Kidney (tissue), 14 donors: ENCODE results near the gene EPHA2. TPM values are rescaled to one million over a fixed set of nuclear protein-coding genes. Genes with fewer than 3 reads are reported as not detected.

Experiments used
- DNase-seq, 5 donors: peaks; one replicate each; pipeline ENCODE4 v3.0.0-alpha.2; 2013 to 2020
- FAIRE-seq: peaks from 2 replicates; lab custom pipeline; 2012; peaks lifted over from hg19 to GRCh38; lab: Jason Lieb, UNC
- H3K27ac ChIP-seq, 2 donors: one replicate each; pipeline ENCODE4 v1.7.0; 2013; ENCODE audit warnings: low read depth in 2 of 2, low read length in 2 of 2, inconsistent platforms in 1 of 2
- H3K27me3 ChIP-seq: one replicate; pipeline ENCODE4 v1.7.1; 2013; ENCODE audit warnings: low read length, inconsistent platforms; ENCODE audit not compliant: control insufficient read depth, insufficient read depth
- H3K36me3 ChIP-seq, 3 donors: one replicate each; pipeline versions ENCODE4 v1.7.0 to v1.7.1; 2013; ENCODE audit warnings: low read length in 3 of 3, control low read depth in 1 of 3, inconsistent platforms in 1 of 3; ENCODE audit not compliant: insufficient read depth in 3 of 3, control insufficient read depth in 2 of 3
- H3K4me1 ChIP-seq, 3 donors: one replicate each; pipeline versions ENCODE4 v1.7.0 to v1.7.1; 2013; ENCODE audit warnings: low read length in 3 of 3, inconsistent platforms in 1 of 3, low read depth in 1 of 3; ENCODE audit not compliant: control insufficient read depth in 2 of 3, insufficient read depth in 2 of 3
- H3K4me3 ChIP-seq, 3 donors: one replicate each; pipeline versions ENCODE4 v1.7.0 to v1.8.1; 2013; ENCODE audit warnings: low read length in 3 of 3, control low read depth in 1 of 3, inconsistent platforms in 1 of 3
- H3K9ac ChIP-seq, 3 donors: one replicate each; pipeline versions ENCODE4 v1.7.0 to v1.7.1; 2013; ENCODE audit warnings: low read length in 3 of 3, control low read depth in 1 of 3, inconsistent platforms in 1 of 3
- H3K9me3 ChIP-seq, 3 donors: one replicate each; pipeline versions ENCODE4 v1.7.0 to v1.7.1; 2013; ENCODE audit warnings: low read length in 3 of 3, control low read depth in 1 of 3, inconsistent platforms in 1 of 3; ENCODE audit not compliant: control insufficient read depth in 2 of 3, insufficient read depth in 1 of 3
- intact Hi-C: fragments of 100-400 bp; cut with DNase I; formaldehyde crosslinking; loops from one replicate; pipeline ENCODE4 v1.11.1; 2022
- polyA plus RNA-seq: library from polyadenylated mRNA; stranded (reverse); fragments of 350-450 nt; fragmentation: Illumina TruSeq; extraction: RNeasy Lipid Tissue Mini Kit (QIAGEN cat#74804); gene quantifications from one replicate; pipeline ENCODE4 v1.2.3, GENCODE V29; 2014; ENCODE audit warnings: low read depth, low replicate concordance; ENCODE audit not compliant: insufficient read depth
- total RNA-seq: library from RNA; stranded (reverse); fragmentation: NEBNext Ultra II Directional; extraction: Animal tissue kit (Norgen Biotek cat#: 25700); gene quantifications from one replicate; pipeline ENCODE4 v1.2.1, GENCODE V29; 2021
- TF ChIP-seq, protein P1 (sequence below): IDR thresholded peaks from 3 replicates; pipeline ENCODE4 v1.5.1; 2012; ENCODE audit warnings: mild to moderate bottlenecking, moderate library complexity, borderline replicate concordance; ENCODE audit not compliant: insufficient read depth; ENCODE audit errors: extremely low read depth
- donor health status: control.
- donor health status: control.
- donor health status: control.
- donor health status: control.
- donor health status: control.
- donor health status: DM: yes; HTN: yes; CAD: no.
- donor health status: Normal renal cell carcinoma (clear cell type).

The EPHA2 gene
- total and polyA plus RNA-seq, 2 donors from 2014 or later, result 5.5 to 34.2 TPM

DNA sequence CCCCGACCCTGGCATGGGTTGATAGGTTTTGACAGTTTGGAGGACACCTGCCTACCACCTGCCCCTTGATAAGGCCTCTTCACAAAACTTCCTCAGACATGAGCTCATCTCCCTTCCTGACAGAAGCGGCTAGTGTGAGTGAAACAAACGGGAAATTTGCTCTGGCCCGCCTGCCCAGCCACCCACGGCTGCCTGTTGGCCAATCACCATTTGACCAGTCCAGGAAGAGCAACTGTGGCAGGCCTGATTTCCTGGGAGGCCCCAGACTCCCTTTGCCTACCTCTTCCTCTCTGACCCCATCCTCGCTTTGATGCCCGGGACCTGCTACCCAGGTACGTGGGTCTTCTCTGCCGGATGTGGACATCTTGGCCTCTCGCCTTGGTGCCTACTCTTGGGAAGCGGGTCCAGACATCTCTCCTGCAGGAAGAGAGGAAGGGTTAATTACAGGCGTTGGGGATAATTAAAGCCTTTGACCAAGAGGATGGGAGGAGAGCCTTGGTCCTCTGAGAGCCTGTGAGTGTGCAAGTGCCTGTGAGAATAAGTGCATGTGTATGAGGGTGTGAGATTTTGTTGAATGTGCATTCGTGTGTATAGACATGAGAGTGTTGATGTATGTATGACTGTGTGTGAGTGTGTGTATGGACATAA, 1.1 kb upstream of the EPHA2 start:
- intact Hi-C loops, result no loop called here
- DNase-seq (no peak), FAIRE-seq (no peak)
- TF ChIP-seq, protein P1, sequence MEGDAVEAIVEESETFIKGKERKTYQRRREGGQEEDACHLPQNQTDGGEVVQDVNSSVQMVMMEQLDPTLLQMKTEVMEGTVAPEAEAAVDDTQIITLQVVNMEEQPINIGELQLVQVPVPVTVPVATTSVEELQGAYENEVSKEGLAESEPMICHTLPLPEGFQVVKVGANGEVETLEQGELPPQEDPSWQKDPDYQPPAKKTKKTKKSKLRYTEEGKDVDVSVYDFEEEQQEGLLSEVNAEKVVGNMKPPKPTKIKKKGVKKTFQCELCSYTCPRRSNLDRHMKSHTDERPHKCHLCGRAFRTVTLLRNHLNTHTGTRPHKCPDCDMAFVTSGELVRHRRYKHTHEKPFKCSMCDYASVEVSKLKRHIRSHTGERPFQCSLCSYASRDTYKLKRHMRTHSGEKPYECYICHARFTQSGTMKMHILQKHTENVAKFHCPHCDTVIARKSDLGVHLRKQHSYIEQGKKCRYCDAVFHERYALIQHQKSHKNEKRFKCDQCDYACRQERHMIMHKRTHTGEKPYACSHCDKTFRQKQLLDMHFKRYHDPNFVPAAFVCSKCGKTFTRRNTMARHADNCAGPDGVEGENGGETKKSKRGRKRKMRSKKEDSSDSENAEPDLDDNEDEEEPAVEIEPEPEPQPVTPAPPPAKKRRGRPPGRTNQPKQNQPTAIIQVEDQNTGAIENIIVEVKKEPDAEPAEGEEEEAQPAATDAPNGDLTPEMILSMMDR, result no peak
- Histone ChIP-seq H3K27me3 (no peaks in the 10 kb centered on the region), H3K9me3 (no peaks in the 10 kb centered on the region), H3K36me3 (no peaks in the 10 kb centered on the region), H3K4me3 (no peak overlapping the region), H3K4me1 (peaks cover 0 to 21% (median 10%) of the 10 kb centered on the region in 3 donors), H3K27ac (peak overlapping the region in 1 of 2 donors; percentile 7), H3K9ac (no peak overlapping the region)

DNA sequence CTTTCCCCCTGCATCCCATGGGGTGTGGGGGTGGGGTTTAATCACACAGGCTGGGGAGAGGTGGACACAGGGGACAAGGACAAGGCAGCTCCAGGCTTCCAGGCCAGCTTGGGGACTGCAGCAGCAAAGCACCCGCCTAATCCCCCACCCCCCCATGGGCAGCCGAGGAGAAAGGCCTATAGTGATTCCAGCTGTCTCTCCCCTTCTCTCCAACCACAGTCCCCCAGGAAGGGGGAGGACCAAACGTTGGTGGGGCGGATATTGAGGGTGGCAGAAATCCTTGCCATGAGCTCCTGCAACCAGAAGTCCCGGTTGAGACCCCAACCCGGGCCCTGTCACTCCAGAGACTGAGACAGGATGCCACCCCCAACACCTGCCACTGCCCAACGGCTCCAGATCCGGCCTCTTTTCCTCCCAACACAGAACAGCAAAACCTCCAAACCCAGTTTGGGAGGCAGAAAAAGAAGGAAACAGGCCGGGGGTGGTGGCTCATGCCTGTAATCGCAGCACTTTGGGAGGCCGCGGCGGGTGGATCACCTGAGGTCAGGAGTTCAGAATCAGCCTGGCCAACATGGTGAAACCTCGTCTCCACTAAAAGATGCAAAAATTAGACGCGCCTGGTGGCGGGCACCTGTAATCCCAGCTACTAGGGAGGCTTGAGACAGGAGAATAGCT, 1.7 kb downstream of the EPHA2 start:
- Histone ChIP-seq H3K9ac (peak overlapping the region; percentile 25 to 92 (median 65)), H3K36me3 (peaks cover 0 to 12% (median 0%) of the 10 kb centered on the region in 3 donors), H3K4me3 (peak overlapping the region; percentile 52 to 76 (median 72)), H3K27ac (peak overlapping the region; percentile 84 to 90), H3K9me3 (no peaks in the 10 kb centered on the region), H3K27me3 (no peaks in the 10 kb centered on the region), H3K4me1 (peaks cover 0 to 37% (median 24%) of the 10 kb centered on the region in 3 donors)
- DNase-seq (peak in 3 of 5 donors; percentile 59 to 82 (median 80)), FAIRE-seq (no peak)
- intact Hi-C loops, result no loop called here
- TF ChIP-seq, protein P1, result no peak

DNA sequence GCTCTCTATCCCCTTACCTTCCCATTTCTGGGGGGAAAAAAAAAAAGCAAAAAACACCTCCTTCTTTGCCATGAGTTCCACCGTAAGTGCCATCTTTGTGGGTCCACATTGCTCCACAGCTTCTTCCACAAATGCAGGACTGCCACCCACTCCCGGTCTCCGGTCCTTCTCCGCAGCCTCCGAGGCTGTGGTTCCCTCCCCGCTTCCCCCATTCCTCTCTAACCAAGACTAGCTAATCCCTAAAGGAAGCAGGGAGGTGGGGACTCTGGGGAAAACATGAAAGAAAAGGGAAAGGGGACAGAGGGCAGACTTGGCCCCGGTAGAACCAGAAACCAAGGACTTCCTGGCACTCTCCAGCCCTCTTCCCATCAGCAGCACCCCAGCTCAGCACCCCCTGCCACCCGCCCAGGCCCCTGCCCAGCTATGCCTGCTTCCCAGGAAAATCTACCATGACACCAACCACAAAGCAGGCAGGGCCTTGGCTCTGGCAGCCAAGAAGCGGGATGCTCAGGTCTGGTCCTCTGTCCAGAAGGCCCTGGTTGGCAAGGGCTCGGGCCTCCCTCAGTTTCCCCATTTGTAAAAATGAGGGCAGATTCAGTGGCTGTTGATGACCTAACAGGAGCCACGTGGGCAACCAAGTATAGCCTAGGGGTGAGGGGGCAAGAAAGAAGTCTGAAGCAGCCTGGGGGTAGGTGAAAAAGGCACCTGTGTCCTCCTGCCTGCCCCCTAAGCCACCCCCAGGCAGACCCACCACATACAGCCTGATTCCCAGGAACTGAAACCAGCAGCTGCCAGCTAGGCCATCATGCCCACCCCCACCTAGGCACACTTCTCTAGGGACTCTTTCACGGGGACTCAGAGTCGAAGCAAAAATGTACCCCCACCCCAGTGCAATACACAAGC, 2.5 kb downstream of the EPHA2 start:
- peak overlapping the region in 2 of 3 donors; percentile 67 to 92 for H3K9ac ChIP-seq
- FAIRE-seq, result no peak
- intact Hi-C loops, result no loop called here
- no peaks in the 10 kb centered on the region for H3K9me3 ChIP-seq
- peak in 2 of 5 donors; percentile 51 to 58 for DNase-seq
- peak overlapping the region; percentile 84 to 90 for H3K27ac ChIP-seq
- TF ChIP-seq, protein P1, result no peak
- peaks cover 0 to 19% (median 7%) of the 10 kb centered on the region in 3 donors for H3K36me3 ChIP-seq
- H3K4me1 ChIP-seq, result peaks cover 0 to 37% (median 24%) of the 10 kb centered on the region in 3 donors
- peak overlapping the region in 2 of 3 donors; percentile 72 to 76 for H3K4me3 ChIP-seq
- H3K27me3 ChIP-seq, result no peaks in the 10 kb centered on the region
